Type B pancreatic cell (in vitro differentiated cells): Measurements from ENCODE around the gene TENT4A. TPM values are rescaled to one million over a fixed set of nuclear protein-coding genes. Genes with fewer than 3 reads are reported as not detected.

Experiments
- DNase-seq: peaks from one replicate; pipeline ENCODE4 v3.0.0; 2021; ENCODE audit warnings: mixed read lengths; ENCODE audit not compliant: unreplicated experiment; ENCODE audit errors: extremely low spot score
- H3K27ac Mint-ChIP-seq: 2 replicates; pipeline ENCODE4 v1.8.0; 2021; ENCODE audit warnings: mild to moderate bottlenecking, mixed read lengths
- H3K27me3 Mint-ChIP-seq: 2 replicates; pipeline ENCODE4 v1.8.0; 2021; ENCODE audit warnings: mixed read lengths
- H3K36me3 Mint-ChIP-seq: 2 replicates; pipeline ENCODE4 v1.8.0; 2021; ENCODE audit warnings: mixed read lengths
- H3K4me1 Mint-ChIP-seq: one replicate; pipeline ENCODE4 v1.8.0; 2021; ENCODE audit warnings: mixed read lengths; ENCODE audit not compliant: unreplicated experiment
- H3K4me3 Mint-ChIP-seq: 2 replicates; pipeline ENCODE4 v1.8.0; 2021; ENCODE audit warnings: mild to moderate bottlenecking, mixed read lengths
- H3K9me3 Mint-ChIP-seq: 2 replicates; pipeline ENCODE4 v1.8.0; 2021; ENCODE audit warnings: mixed read lengths
- total RNA-seq: library from RNA; stranded (reverse); gene quantifications from 2 replicates; pipeline ENCODE4 v1.2.1, GENCODE V29; 2021; ENCODE audit warnings: low replicate concordance
- TF ChIP-seq, protein P1 (sequence below): fragments of 200-600 bp; sonication (generic); conservative IDR thresholded peaks from 2 replicates; pipeline ENCODE4 v1.5.0; 2021; ENCODE audit warnings: antibody characterized with exemption, mild to moderate bottlenecking

TENT4A gene
- total RNA-seq, 1 donor from 2014 or later = 34.1 TPM

- TF ChIP-seq, protein P1, sequence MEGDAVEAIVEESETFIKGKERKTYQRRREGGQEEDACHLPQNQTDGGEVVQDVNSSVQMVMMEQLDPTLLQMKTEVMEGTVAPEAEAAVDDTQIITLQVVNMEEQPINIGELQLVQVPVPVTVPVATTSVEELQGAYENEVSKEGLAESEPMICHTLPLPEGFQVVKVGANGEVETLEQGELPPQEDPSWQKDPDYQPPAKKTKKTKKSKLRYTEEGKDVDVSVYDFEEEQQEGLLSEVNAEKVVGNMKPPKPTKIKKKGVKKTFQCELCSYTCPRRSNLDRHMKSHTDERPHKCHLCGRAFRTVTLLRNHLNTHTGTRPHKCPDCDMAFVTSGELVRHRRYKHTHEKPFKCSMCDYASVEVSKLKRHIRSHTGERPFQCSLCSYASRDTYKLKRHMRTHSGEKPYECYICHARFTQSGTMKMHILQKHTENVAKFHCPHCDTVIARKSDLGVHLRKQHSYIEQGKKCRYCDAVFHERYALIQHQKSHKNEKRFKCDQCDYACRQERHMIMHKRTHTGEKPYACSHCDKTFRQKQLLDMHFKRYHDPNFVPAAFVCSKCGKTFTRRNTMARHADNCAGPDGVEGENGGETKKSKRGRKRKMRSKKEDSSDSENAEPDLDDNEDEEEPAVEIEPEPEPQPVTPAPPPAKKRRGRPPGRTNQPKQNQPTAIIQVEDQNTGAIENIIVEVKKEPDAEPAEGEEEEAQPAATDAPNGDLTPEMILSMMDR = no peak
- Mint-ChIP-seq H3K27me3 (no peaks in the 10 kb centered on the region), H3K36me3 (peaks cover 29% of the 10 kb centered on the region), H3K9me3 (no peaks in the 10 kb centered on the region), H3K4me1 (no peaks in the 10 kb centered on the region), H3K27ac (no peak overlapping the region), H3K4me3 (no peak overlapping the region)
- DNase-seq = no peak
Observed at GRCh38 chr5:6758706-6759105, 45.5 kb downstream of the TENT4A start.

GRCh38 chr5:6759401-6759800 lies 46.2 kb downstream of the TENT4A start:
- H3K27me3 Mint-ChIP-seq = no peaks in the 10 kb centered on the region
- peaks cover 25% of the 10 kb centered on the region for H3K36me3 Mint-ChIP-seq
- TF ChIP-seq, protein P1 = no peak
- DNase-seq = no peak
- no peaks in the 10 kb centered on the region for H3K4me1 Mint-ChIP-seq
- no peak overlapping the region for H3K27ac Mint-ChIP-seq
- no peak overlapping the region for H3K4me3 Mint-ChIP-seq
- no peaks in the 10 kb centered on the region for H3K9me3 Mint-ChIP-seq

- Mint-ChIP-seq H3K4me3 (no peak overlapping the region), H3K9me3 (no peaks in the 10 kb centered on the region), H3K36me3 (peaks cover 22% of the 10 kb centered on the region), H3K4me1 (no peaks in the 10 kb centered on the region), H3K27ac (no peak overlapping the region), H3K27me3 (no peaks in the 10 kb centered on the region)
- TF ChIP-seq, protein P1 = no peak
- DNase-seq = no peak
Observed at GRCh38 chr5:6759983-6760382, 46.8 kb downstream of the TENT4A start.

- no peaks in the 10 kb centered on the region for H3K9me3 Mint-ChIP-seq
- no peak for DNase-seq
- no peaks in the 10 kb centered on the region for H3K4me1 Mint-ChIP-seq
- H3K27ac Mint-ChIP-seq = no peak overlapping the region
- H3K27me3 Mint-ChIP-seq = no peaks in the 10 kb centered on the region
- H3K36me3 Mint-ChIP-seq = peaks cover 15% of the 10 kb centered on the region
- no peak overlapping the region for H3K4me3 Mint-ChIP-seq
- TF ChIP-seq, protein P1 = no peak
Observed at GRCh38 chr5:6760686-6761085, 47.5 kb downstream of the TENT4A start.

GRCh38 chr5:6761333-6761732 lies 48.1 kb downstream of the TENT4A start:
- Mint-ChIP-seq H3K36me3 (peaks cover 9% of the 10 kb centered on the region), H3K4me3 (no peak overlapping the region), H3K4me1 (no peaks in the 10 kb centered on the region), H3K27me3 (no peaks in the 10 kb centered on the region), H3K9me3 (no peaks in the 10 kb centered on the region), H3K27ac (no peak overlapping the region)
- no peak for DNase-seq
- TF ChIP-seq, protein P1 = no peak

DNA sequence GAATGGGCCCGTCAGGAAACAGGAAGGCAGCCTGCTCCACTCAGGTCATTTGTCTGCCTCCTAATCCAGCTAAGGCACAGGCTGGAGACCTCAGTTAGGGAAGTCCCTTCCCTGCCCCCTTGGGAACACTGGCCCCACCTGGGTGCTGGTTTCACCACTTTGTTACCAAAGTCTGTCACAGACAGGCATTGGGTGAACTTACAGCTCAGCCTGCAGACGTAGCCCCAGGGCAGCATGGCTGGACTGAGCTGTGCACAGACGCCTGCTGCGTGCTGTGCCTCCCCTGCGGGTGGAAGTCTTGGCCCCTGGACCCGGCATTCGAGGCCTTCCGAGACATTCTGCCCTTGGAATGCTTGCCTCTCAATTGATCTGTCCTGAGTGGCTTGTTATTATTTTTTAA lies 48.9 kb downstream of the TENT4A start:
- H3K27me3 Mint-ChIP-seq = no peaks in the 10 kb centered on the region
- TF ChIP-seq, protein P1 = no peak
- peaks cover 3% of the 10 kb centered on the region for H3K36me3 Mint-ChIP-seq
- H3K9me3 Mint-ChIP-seq = no peaks in the 10 kb centered on the region
- DNase-seq = no peak
- H3K27ac Mint-ChIP-seq = no peak overlapping the region
- no peaks in the 10 kb centered on the region for H3K4me1 Mint-ChIP-seq
- no peak overlapping the region for H3K4me3 Mint-ChIP-seq
